Ectodermal cell (in vitro differentiated cells): Measurements from ENCODE around the gene CLASP1.

Experiments used
- H3K27ac ChIP-seq: 2 replicates; pipeline ENCODE4 v1.7.0; 2013; ENCODE audit warnings: mild to moderate bottlenecking, low read depth, low read length; ENCODE audit not compliant: insufficient read depth, poor library complexity, severe bottlenecking
- H3K27me3 ChIP-seq: 2 replicates; pipeline ENCODE4 v1.7.0; 2013; ENCODE audit warnings: mild to moderate bottlenecking, low read length; ENCODE audit not compliant: insufficient read depth, control insufficient read depth, poor library complexity, severe bottlenecking
- H3K36me3 ChIP-seq: one replicate; pipeline ENCODE4 v1.7.0; 2013; ENCODE audit warnings: low read length; ENCODE audit not compliant: control insufficient read depth, insufficient read depth
- H3K4me1 ChIP-seq: one replicate; pipeline ENCODE4 v1.7.0; 2013; ENCODE audit warnings: low read length; ENCODE audit not compliant: control insufficient read depth, insufficient read depth
- H3K4me3 ChIP-seq: 2 replicates; pipeline ENCODE4 v1.7.0; 2013; ENCODE audit warnings: low read depth, low read length, control low read depth; ENCODE audit not compliant: insufficient read depth
- H3K9me3 ChIP-seq: 2 replicates; pipeline ENCODE4 v1.7.0; 2013; ENCODE audit warnings: mild to moderate bottlenecking, low read length, moderate library complexity; ENCODE audit not compliant: control insufficient read depth
- WGBS, 2 experiments: methylation state at CpG; one replicate each; pipeline ENCODE4 v1.1.7; 2013; ENCODE audit warnings: missing lambda C conversion rate in 2 of 2; 5-methylcytosine and 5-hydroxymethylcytosine counted together

The CLASP1 gene

GRCh38 chr2:121372721-121373353, 276.4 kb downstream of the CLASP1 start:
- H3K4me3 ChIP-seq, result no peak overlapping the region
- H3K9me3 ChIP-seq, result no peaks in the 10 kb centered on the region
- H3K27ac ChIP-seq, result no peak overlapping the region
- no peaks in the 10 kb centered on the region for H3K4me1 ChIP-seq
- peaks cover 20% of the 10 kb centered on the region for H3K36me3 ChIP-seq
- H3K27me3 ChIP-seq, result no peaks in the 10 kb centered on the region
- 89 to 91% methylated on average over 7 of the region's 7 CpGs for WGBS, 2 experiments

- Histone ChIP-seq H3K36me3 (peaks cover 22% of the 10 kb centered on the region), H3K4me1 (no peaks in the 10 kb centered on the region), H3K27me3 (no peaks in the 10 kb centered on the region), H3K27ac (no peak overlapping the region), H3K4me3 (no peak overlapping the region), H3K9me3 (no peaks in the 10 kb centered on the region)
These were observed 277.2 kb downstream of the CLASP1 start for GRCh38 chr2:121372082-121372481.

- no peak overlapping the region for H3K4me3 ChIP-seq
These were observed 280.4 kb downstream of the CLASP1 start for GRCh38 chr2:121368836-121369235.

GRCh38 chr2:121368155-121368554, 281.1 kb downstream of the CLASP1 start:
- Histone ChIP-seq H3K36me3 (peaks cover 15% of the 10 kb centered on the region), H3K27ac (no peak overlapping the region)

More at GRCh38 chr2:121368836-121369235, 280.4 kb downstream of the CLASP1 start:
- no peak overlapping the region for H3K27ac ChIP-seq
- no peaks in the 10 kb centered on the region for H3K4me1 ChIP-seq
- no peaks in the 10 kb centered on the region for H3K9me3 ChIP-seq
- H3K27me3 ChIP-seq, result no peaks in the 10 kb centered on the region
- peaks cover 11% of the 10 kb centered on the region for H3K36me3 ChIP-seq

GRCh38 chr2:121367246-121367900, 281.9 kb downstream of the CLASP1 start:
- Histone ChIP-seq H3K4me1 (no peaks in the 10 kb centered on the region), H3K4me3 (no peak overlapping the region), H3K36me3 (peaks cover 15% of the 10 kb centered on the region), H3K27me3 (no peaks in the 10 kb centered on the region), H3K27ac (no peak overlapping the region), H3K9me3 (no peaks in the 10 kb centered on the region)
- WGBS, 2 experiments, result 93 to 94% methylated on average over 26 of the region's 26 CpGs

More at GRCh38 chr2:121368155-121368554, 281.1 kb downstream of the CLASP1 start:
- no peak overlapping the region for H3K4me3 ChIP-seq
- no peaks in the 10 kb centered on the region for H3K27me3 ChIP-seq
- H3K4me1 ChIP-seq, result no peaks in the 10 kb centered on the region
- WGBS, 2 experiments, result 95% methylated on average over 7 of the region's 7 CpGs
- H3K9me3 ChIP-seq, result no peaks in the 10 kb centered on the region

- H3K4me3 ChIP-seq, result no peak overlapping the region
- no peaks in the 10 kb centered on the region for H3K27me3 ChIP-seq
- no peaks in the 10 kb centered on the region for H3K9me3 ChIP-seq
- no peaks in the 10 kb centered on the region for H3K4me1 ChIP-seq
- H3K36me3 ChIP-seq, result peaks cover 15% of the 10 kb centered on the region
- no peak overlapping the region for H3K27ac ChIP-seq
These were observed 283.2 kb downstream of the CLASP1 start for GRCh38 chr2:121366040-121366439.

- no peaks in the 10 kb centered on the region for H3K4me1 ChIP-seq
- no peaks in the 10 kb centered on the region for H3K9me3 ChIP-seq
- H3K27ac ChIP-seq, result no peak overlapping the region
- WGBS, 2 experiments, result 90 to 92% methylated on average over 14 of the region's 14 CpGs
- H3K4me3 ChIP-seq, result no peak overlapping the region
- H3K36me3 ChIP-seq, result peaks cover 15% of the 10 kb centered on the region
- H3K27me3 ChIP-seq, result no peaks in the 10 kb centered on the region
These were observed 284.2 kb downstream of the CLASP1 start for GRCh38 chr2:121365061-121365460.

GRCh38 chr2:121363632-121364420, 285.4 kb downstream of the CLASP1 start:
- Histone ChIP-seq H3K4me1 (no peaks in the 10 kb centered on the region), H3K9me3 (no peaks in the 10 kb centered on the region), H3K36me3 (peaks cover 15% of the 10 kb centered on the region), H3K27ac (no peak overlapping the region), H3K27me3 (no peaks in the 10 kb centered on the region), H3K4me3 (no peak overlapping the region)
- WGBS, 2 experiments, result 94 to 97% methylated on average over 4 to 5 of the region's 5 CpGs

- Histone ChIP-seq H3K9me3 (no peaks in the 10 kb centered on the region), H3K4me3 (no peak overlapping the region), H3K27me3 (no peaks in the 10 kb centered on the region), H3K36me3 (peaks cover 15% of the 10 kb centered on the region), H3K4me1 (no peaks in the 10 kb centered on the region), H3K27ac (no peak overlapping the region)
- WGBS, 2 experiments, result 90 to 95% methylated on average over 4 of the region's 4 CpGs
These were observed 286.5 kb downstream of the CLASP1 start for GRCh38 chr2:121362774-121363173.

GRCh38 chr2:121362226-121362625, 287.0 kb downstream of the CLASP1 start:
- Histone ChIP-seq H3K27me3 (no peaks in the 10 kb centered on the region), H3K4me3 (no peak overlapping the region), H3K4me1 (no peaks in the 10 kb centered on the region), H3K27ac (no peak overlapping the region), H3K36me3 (peaks cover 12% of the 10 kb centered on the region), H3K9me3 (no peaks in the 10 kb centered on the region)
- WGBS, 2 experiments, result 100% methylated on average over 1 of the region's 1 CpG
